Naive thymus-derived CD4-positive, alpha-beta T cell (primary cell): ENCODE measurements around the gene MIP. TPM values are rescaled to one million over a fixed set of nuclear protein-coding genes. Genes with fewer than 3 reads are reported as not detected.
"Not testable (repeated sequence)": the region's sequence is repeated elsewhere in the genome, so short reads cannot be mapped to it uniquely, and the experiment has no call there.

ENCODE experiments used
- ATAC-seq: fragments of 150-1000 bp; cut with Tn5 transposase; 2 replicates; pipeline ENCODE4 v1.10.0; 2021; ENCODE audit warnings: mild to moderate bottlenecking, moderate library complexity
- CTCF ChIA-PET: fragments of 350-600 bp; sonication (Branson Sonifier 250); formaldehyde crosslinking; loops from one replicate; lab custom pipeline; 2021; ENCODE audit warnings: antibody characterized with exemption; lab: Charles Lee
- POLR2A ChIA-PET: fragments of 350-600 bp; sonication (Branson Sonifier 250); formaldehyde crosslinking; loops from one replicate; lab custom pipeline; 2021; ENCODE audit warnings: antibody characterized with exemption, inconsistent platforms; lab: Charles Lee
- DNase-seq, 9 donors: peaks; one replicate each; pipeline versions ENCODE4 v3.0.0 to v3.0.0-alpha.2; 2020 to 2022; ENCODE audit warnings: mixed read lengths in 1 of 9
- H3K27ac ChIP-seq: one replicate; pipeline ENCODE4 v1.7.0; 2013; ENCODE audit warnings: mild to moderate bottlenecking, low read depth, low read length, moderate library complexity
- H3K27me3 ChIP-seq, 2 donors: one replicate each; pipeline ENCODE4 v1.7.0; 2013; ENCODE audit warnings: low read length in 2 of 2, mild to moderate bottlenecking in 2 of 2, moderate library complexity in 2 of 2; ENCODE audit not compliant: control insufficient read depth in 2 of 2, insufficient read depth in 2 of 2
- H3K36me3 ChIP-seq, 3 experiments: 1 replicate in 2 of 3; 2 replicates in 1 of 3; pipeline ENCODE4 v1.7.0; 2013; ENCODE audit warnings: low read length in 3 of 3, mild to moderate bottlenecking in 3 of 3, moderate library complexity in 1 of 3; ENCODE audit not compliant: insufficient read depth in 3 of 3, control insufficient read depth in 2 of 3
- H3K4me1 ChIP-seq, 2 donors: one replicate each; pipeline ENCODE4 v1.7.0; 2013; ENCODE audit warnings: low read length in 2 of 2, mild to moderate bottlenecking in 2 of 2, moderate library complexity in 1 of 2; ENCODE audit not compliant: control insufficient read depth in 2 of 2, insufficient read depth in 2 of 2
- H3K4me3 ChIP-seq: 2 replicates; pipeline ENCODE4 v1.7.0; 2013; ENCODE audit warnings: mild to moderate bottlenecking, low read length
- H3K9me3 ChIP-seq, 3 experiments: 1 replicate in 2 of 3; 2 replicates in 1 of 3; pipeline ENCODE4 v1.7.0; 2013; ENCODE audit warnings: low read length in 3 of 3; ENCODE audit not compliant: control insufficient read depth in 2 of 3
- H3K27ac Mint-ChIP-seq, 9 donors: one replicate each; pipeline ENCODE4 v1.8.0; 2020 to 2022; ENCODE audit warnings: mixed read lengths in 9 of 9, mild to moderate bottlenecking in 8 of 9, moderate library complexity in 5 of 9, inconsistent platforms in 2 of 9
- H3K27me3 Mint-ChIP-seq, 5 donors: one replicate each; pipeline ENCODE4 v1.8.0; 2021 to 2022; ENCODE audit warnings: mixed read lengths in 5 of 5, mild to moderate bottlenecking in 1 of 5
- H3K36me3 Mint-ChIP-seq, 5 donors: one replicate each; pipeline ENCODE4 v1.8.0; 2020 to 2022; ENCODE audit warnings: mixed read lengths in 5 of 5, mild to moderate bottlenecking in 3 of 5, inconsistent platforms in 1 of 5
- H3K4me1 Mint-ChIP-seq, 7 donors: one replicate each; pipeline ENCODE4 v1.8.0; 2020 to 2022; ENCODE audit warnings: mixed read lengths in 7 of 7, mild to moderate bottlenecking in 3 of 7, inconsistent platforms in 1 of 7
- H3K4me3 Mint-ChIP-seq, 10 donors: one replicate each; pipeline ENCODE4 v1.8.0; 2020 to 2022; ENCODE audit warnings: mild to moderate bottlenecking in 10 of 10, mixed read lengths in 10 of 10, moderate library complexity in 6 of 10, inconsistent platforms in 2 of 10
- H3K9me3 Mint-ChIP-seq, 11 donors: one replicate each; pipeline ENCODE4 v1.8.0; 2020 to 2022; ENCODE audit warnings: mixed read lengths in 11 of 11, mild to moderate bottlenecking in 4 of 11, inconsistent platforms in 1 of 11, moderate library complexity in 1 of 11
- intact Hi-C, 2 donors: fragments of 100-400 bp; cut with micrococcal nuclease; formaldehyde crosslinking; loops; one replicate each; pipeline ENCODE4 v1.15.1; 2023
- polyA plus RNA-seq, 2 donors: library from polyadenylated mRNA; unstranded; fragments of 300-500 nt; fragmentation: Illumina TruSeq; gene quantifications; one replicate each; pipeline ENCODE4 v1.2.3, GENCODE V29; 2021
- total RNA-seq, 6 experiments: library from RNA in 5 of 6; stranded (reverse) in 5 of 6; gene quantifications; 1 replicate in 5 of 6; 2 replicates in 1 of 6; pipeline ENCODE4 v1.2.3 and lab custom pipeline; 2021 to 2026

Gene MIP
- total and polyA plus RNA-seq, 7 experiments from 2014 or later: not detected

DNA sequence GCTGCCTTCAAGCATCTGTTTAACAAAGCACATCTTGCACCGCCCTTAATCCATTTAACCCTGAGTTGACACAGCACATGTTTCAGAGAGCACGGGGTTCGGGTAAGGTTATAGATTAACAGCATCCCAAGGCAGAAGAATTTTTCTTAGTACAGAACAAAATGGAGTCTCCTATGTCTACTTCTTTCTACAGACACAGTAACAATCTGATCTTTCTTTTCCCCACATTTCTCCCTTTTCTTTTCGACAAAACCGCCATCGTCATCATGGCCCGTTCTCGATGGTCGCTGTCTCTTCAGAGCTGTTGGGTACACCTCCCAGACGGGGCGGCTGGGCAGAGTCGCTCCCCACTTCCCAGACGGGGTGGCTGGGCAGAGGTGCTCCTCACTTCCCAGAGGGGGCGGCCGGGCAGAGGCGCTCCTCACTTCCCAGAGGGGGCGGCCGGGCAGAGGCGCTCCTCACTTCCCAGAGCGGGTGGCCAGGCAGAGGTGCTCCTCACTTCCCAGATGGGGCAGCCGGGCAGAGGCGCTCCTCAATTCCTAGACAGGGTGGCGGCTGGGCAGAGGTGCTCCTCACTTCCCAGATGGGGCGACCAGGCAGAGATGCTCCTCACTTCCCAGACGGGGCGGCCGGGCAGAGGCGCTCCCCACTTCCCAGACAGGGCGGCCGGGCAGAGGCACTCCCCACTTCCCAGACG, 39.1 kb upstream of the MIP start:
- H3K27me3 ChIP-seq, H3K4me3 ChIP-seq, ATAC-seq, CTCF ChIA-PET, H3K36me3 ChIP-seq, H3K9me3 ChIP-seq, H3K36me3 Mint-ChIP-seq, H3K27ac ChIP-seq, H3K4me3 Mint-ChIP-seq, H3K4me1 ChIP-seq, H3K27ac Mint-ChIP-seq, POLR2A ChIA-PET, H3K9me3 Mint-ChIP-seq, intact Hi-C loops, DNase-seq: not testable (repeated sequence)
- Mint-ChIP-seq H3K4me1 (peaks cover under 1 to 10% (median 2%) of the 10 kb centered on the region in 7 donors), H3K27me3 (peaks cover 0 to 37% (median 18%) of the 10 kb centered on the region in 5 donors)

DNA sequence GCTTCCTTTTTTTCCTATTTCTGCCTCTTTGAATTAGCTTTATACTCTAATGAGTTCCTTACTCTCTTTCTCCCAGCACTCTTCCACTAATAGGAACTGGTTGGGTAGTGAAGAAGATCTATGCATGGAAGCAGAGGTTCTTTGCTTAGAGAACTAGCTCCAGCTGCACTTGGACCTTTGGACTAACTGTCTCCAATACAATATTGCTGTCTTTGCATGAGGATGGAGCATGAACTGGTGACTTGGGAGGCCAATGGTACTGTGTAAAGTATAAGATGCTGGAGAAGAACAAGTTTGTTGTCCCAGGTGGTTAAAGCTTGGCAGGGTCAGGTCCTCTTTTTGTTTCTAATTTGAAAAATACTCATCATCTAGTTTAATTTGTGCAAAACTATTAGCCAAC, 35.9 kb upstream of the MIP start:
- H3K36me3 ChIP-seq: no peaks in the 10 kb centered on the region
- H3K4me1 Mint-ChIP-seq: peaks cover 12 to 21% (median 16%) of the 10 kb centered on the region in 7 donors
- POLR2A ChIA-PET: interaction anchor here (1.6 kb wide), 1 partner anchor 22 kb away, joined by 5 read pairs; the partner anchor contains the start of gene SPRYD4
- peaks cover 0 to 3% (median 0%) of the 10 kb centered on the region in 5 donors for H3K36me3 Mint-ChIP-seq
- no peak overlapping the region for H3K4me3 ChIP-seq
- peaks cover 0 to 6% of the 10 kb centered on the region in 2 donors for H3K27me3 ChIP-seq
- H3K4me3 Mint-ChIP-seq: peak overlapping the region in 1 of 10 donors; percentile 21
- H3K9me3 ChIP-seq: no peaks in the 10 kb centered on the region
- DNase-seq: no peak
- H3K27ac ChIP-seq: no peak overlapping the region
- CTCF ChIA-PET: interaction anchor here (0.9 to 1.4 kb wide), 3 partner anchors 12 to 104 kb away, joined by 3 to 4 read pairs (median 3); no protein-coding TSS in a partner anchor
- peaks cover 0 to 3% (median 0%) of the 10 kb centered on the region in 11 donors for H3K9me3 Mint-ChIP-seq
- no peak overlapping the region for H3K27ac Mint-ChIP-seq
- H3K4me1 ChIP-seq: peaks cover 0 to 6% of the 10 kb centered on the region in 2 donors
- intact Hi-C loops: no loop called here
- no peak for ATAC-seq
- H3K27me3 Mint-ChIP-seq: peaks cover 0 to 61% (median 20%) of the 10 kb centered on the region in 5 donors

DNA sequence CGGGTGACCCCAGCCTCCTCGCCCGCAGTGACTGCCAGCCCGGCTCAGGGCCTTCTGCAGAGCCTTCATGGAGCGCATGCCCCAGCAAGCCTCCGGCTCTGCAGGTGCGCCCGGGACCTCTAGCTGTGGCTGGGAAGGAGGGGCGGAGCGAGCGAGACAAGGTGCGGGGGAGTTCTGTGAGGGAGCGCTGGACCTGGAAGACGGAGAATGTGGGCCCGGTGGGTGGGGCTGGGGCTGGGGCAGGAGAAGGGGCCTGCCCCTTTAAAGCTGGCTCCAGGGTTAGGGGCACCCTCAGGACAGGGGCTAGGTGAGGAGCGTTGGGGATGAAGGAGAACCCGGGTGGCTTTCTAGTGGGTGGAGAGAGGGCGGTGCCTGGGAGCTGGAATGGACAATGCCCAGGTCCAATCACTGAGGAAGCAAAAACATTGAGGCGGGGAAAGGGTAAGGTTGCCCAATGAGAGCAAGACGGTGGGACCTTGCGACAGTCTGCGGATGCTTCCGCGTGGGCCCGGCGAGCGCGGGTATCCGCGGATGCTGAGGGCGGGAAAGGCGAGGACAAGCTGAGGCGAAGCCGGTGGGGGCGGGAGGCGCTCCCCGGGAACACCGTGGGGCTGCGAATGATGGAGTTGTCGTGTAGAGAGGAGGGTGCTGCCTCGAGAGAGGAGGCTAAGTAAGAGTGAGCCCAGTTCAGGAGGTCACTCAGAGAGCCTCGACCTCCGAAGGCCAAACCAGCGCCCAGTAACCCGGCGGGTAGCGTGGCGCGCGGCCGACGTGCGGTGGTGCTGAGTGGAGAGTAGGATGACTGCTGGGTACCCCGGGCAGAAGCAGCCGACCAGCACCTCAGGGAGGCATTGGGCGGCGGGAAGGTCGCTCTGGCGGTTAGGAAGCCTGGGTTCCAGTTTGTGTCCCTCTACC, 33.8 kb upstream of the MIP start, which contains the start of gene GLS2:
Gene GLS2, minus strand, starts transcription at position 121 of the 915 bp plus-strand sequence. Its CDS starts 43 bp downstream, at position 78.
- DNase-seq: peak; percentile 42 to 82 (median 74)
- ChIA-PET CTCF (interaction anchor here (0.8 to 1.2 kb wide), 2 partner anchors 11 to 82 kb away, joined by 3 read pairs; no protein-coding TSS in a partner anchor), POLR2A (interaction anchor here (0.6 to 1.5 kb wide), 5 partner anchors 16 to 149 kb away, joined by 3 to 7 read pairs (median 3); partner anchors contain the start of genes SPRYD4 and TIMELESS)
- no peaks in the 10 kb centered on the region for H3K9me3 ChIP-seq
- peak; percentile 99 for ATAC-seq
- peak within 1 kb of the TSS; percentile 84 to 97 (median 92) for H3K4me3 Mint-ChIP-seq
- peak within 1 kb of the TSS; percentile 81 for H3K4me3 ChIP-seq
- peaks cover 0 to 6% of the 10 kb centered on the region in 2 donors for H3K4me1 ChIP-seq
- H3K9me3 Mint-ChIP-seq: peaks cover 0 to 3% (median 0%) of the 10 kb centered on the region in 11 donors
- H3K36me3 ChIP-seq: no peaks in the 10 kb centered on the region
- peaks cover 12 to 21% (median 16%) of the 10 kb centered on the region in 7 donors for H3K4me1 Mint-ChIP-seq
- peak within 1 kb of the TSS; percentile 59 to 91 (median 78) for H3K27ac Mint-ChIP-seq
- H3K27me3 ChIP-seq: peaks cover 0 to 6% of the 10 kb centered on the region in 2 donors
- intact Hi-C loops: loop anchor here (1.0 to 2.0 kb wide), 2 partner anchors 19 to 20 kb away; partner anchors contain the start of gene SPRYD4 (in 2 of the 2)
- H3K27me3 Mint-ChIP-seq: peaks cover 0 to 60% (median 20%) of the 10 kb centered on the region in 5 donors
- H3K27ac ChIP-seq: peak within 1 kb of the TSS; percentile 49
- H3K36me3 Mint-ChIP-seq: peaks cover 0 to 3% (median 0%) of the 10 kb centered on the region in 5 donors

DNA sequence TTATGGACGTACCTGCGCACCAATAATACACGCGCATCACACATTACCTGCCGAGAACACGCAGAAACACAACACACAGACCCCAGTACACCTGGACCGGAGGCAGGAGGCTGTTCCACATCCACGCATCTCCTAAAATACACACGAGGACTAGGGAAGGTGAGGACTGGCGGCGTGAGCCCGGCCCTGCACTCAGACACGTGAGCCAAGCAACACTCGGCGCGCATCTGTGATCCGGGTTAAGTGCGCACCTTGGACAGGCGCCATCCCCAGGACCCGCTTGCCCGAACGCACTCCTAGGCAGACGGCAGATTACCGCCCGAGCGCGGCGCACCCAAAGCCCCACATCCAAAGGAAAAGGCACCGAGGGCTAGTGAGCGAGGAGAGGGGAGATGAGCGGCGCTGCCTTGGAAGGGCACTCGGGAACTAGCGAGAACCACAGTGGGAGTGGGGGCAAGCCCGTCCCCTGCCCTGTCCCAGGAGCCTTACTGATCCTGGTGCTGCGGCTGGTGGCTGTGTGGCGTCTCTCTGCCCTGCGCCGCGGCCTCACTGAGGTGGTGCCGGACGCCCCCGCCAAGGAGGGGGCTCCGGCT, 33.1 kb upstream of the MIP start:
- Mint-ChIP-seq H3K9me3 (peaks cover 0 to 3% (median 0%) of the 10 kb centered on the region in 11 donors), H3K4me3 (peak overlapping the region; percentile 84 to 97 (median 92)), H3K27ac (peak overlapping the region in 8 of 9 donors; percentile 59 to 88 (median 75)), H3K27me3 (peaks cover 0 to 58% (median 17%) of the 10 kb centered on the region in 5 donors), H3K36me3 (peaks cover 0 to 3% (median 0%) of the 10 kb centered on the region in 5 donors), H3K4me1 (peaks cover 12 to 21% (median 16%) of the 10 kb centered on the region in 7 donors)
- Histone ChIP-seq H3K4me1 (peaks cover 0 to 6% of the 10 kb centered on the region in 2 donors), H3K27ac (peak overlapping the region; percentile 49), H3K27me3 (peaks cover 0 to 6% of the 10 kb centered on the region in 2 donors), H3K36me3 (no peaks in the 10 kb centered on the region), H3K4me3 (peak overlapping the region; percentile 81), H3K9me3 (no peaks in the 10 kb centered on the region)
- peak; percentile 41 for ATAC-seq
- intact Hi-C loops: loop anchor here (1.0 to 2.0 kb wide), 2 partner anchors 19 kb away; partner anchors contain the start of gene SPRYD4 (in 2 of the 2)
- ChIA-PET POLR2A (interaction anchor here (1.5 kb wide), 1 partner anchor 15 kb away, joined by 7 read pairs; no protein-coding TSS in a partner anchor), CTCF (interaction anchor here (0.8 kb wide), 1 partner anchor 10 kb away, joined by 3 read pairs; no protein-coding TSS in a partner anchor)
- peak in 6 of 9 donors; percentile 11 to 35 (median 24) for DNase-seq

DNA sequence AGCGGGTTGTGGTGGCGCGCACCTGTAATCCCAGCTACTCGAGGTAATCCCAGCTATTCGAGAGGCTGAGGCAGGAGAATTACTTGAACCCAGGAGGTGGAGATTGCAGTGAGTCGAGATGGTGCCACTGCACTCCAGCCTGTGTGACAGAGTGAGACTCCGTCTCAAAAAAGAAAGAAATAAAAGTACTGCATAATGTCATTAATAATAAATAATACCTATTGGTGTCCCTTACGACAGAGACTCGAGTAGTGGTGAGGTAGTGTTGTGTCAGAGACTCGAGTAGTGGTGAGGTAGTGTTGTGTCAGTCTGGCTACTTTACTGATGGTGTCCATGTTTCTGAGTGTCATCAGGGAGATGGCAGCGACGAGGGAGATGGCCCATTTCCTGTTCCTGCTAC, 32.2 kb upstream of the MIP start:
- intact Hi-C loops: no loop called here
- peaks cover 0 to 3% (median 0%) of the 10 kb centered on the region in 5 donors for H3K36me3 Mint-ChIP-seq

More for the DNA sequence above, 32.2 kb upstream of the MIP start:
- Histone ChIP-seq H3K9me3 (no peaks in the 10 kb centered on the region), H3K4me1 (peaks cover 0 to 6% of the 10 kb centered on the region in 2 donors), H3K27ac (no peak overlapping the region), H3K4me3 (no peak overlapping the region), H3K36me3 (no peaks in the 10 kb centered on the region), H3K27me3 (peaks cover 0 to 6% of the 10 kb centered on the region in 2 donors)
- Mint-ChIP-seq H3K4me1 (peaks cover 12 to 21% (median 16%) of the 10 kb centered on the region in 7 donors), H3K9me3 (peaks cover 0 to 3% (median 0%) of the 10 kb centered on the region in 11 donors), H3K27ac (peak overlapping the region in 1 of 9 donors; percentile 70), H3K27me3 (peaks cover 0 to 55% (median 15%) of the 10 kb centered on the region in 5 donors), H3K4me3 (peak overlapping the region in 9 of 10 donors; percentile 36 to 97 (median 90))
- ChIA-PET POLR2A (no interaction called here), CTCF (interaction anchor here (0.9 kb wide), 1 partner anchor 109 kb away, joined by 3 read pairs; no protein-coding TSS in a partner anchor)
- DNase-seq (no peak), ATAC-seq (no peak)
